ENCODE data around the gene CARD19.

- no peak for TF ChIP-seq PPARA (CRISPR knock-in tag; IDR thresholded peaks at IDR 0.05; ENCODE audit: borderline replicate concordance)
- no peak for TF ChIP-seq OSR1 (CRISPR knock-in tag; IDR thresholded peaks at IDR 0.05)
- TF ChIP-seq ZFP30 (CRISPR knock-in tag; IDR thresholded peaks at IDR 0.05): no peak
- no peak for TF ChIP-seq ESRRG (CRISPR knock-in tag; IDR thresholded peaks at IDR 0.05)
- no peak for TF ChIP-seq PATZ1 (CRISPR knock-in tag; IDR thresholded peaks at IDR 0.05; ENCODE audit: borderline replicate concordance)
- TF ChIP-seq ZNF8 (CRISPR knock-in tag; IDR thresholded peaks at IDR 0.05): no peak
Observed at GRCh38 chr9:93115486-93116071, 19.6 kb downstream of the CARD19 start.

Measured in SK-N-SH treated with all-trans-retinoic acid at 6 μM for 48 hours (cell line).